ENCODE results near the gene OSCP1.
A peak's percentile ranks its signal among the peaks of the same experiment; 100 is the strongest.

The OSCP1 gene

DNA sequence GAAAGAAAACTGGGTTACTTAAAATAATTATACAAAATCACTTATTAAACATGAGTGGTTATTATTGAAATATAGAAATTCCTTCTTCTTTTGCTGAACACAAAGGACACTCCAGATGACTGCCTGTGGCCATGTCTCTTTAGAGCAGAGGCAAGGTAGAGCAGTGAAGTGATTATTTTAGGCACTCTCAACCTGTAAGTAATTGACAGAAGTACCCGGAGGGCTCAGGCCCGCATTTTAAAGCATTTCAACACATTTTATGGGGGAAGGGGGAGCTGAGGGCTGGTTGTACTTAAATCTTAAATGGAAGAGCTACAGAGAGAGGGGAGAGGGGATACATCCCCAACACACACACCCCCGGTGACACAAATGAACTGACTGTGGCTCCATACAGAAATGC is 10.2 kb downstream of the OSCP1 start:
- TF ChIP-seq, protein P1, sequence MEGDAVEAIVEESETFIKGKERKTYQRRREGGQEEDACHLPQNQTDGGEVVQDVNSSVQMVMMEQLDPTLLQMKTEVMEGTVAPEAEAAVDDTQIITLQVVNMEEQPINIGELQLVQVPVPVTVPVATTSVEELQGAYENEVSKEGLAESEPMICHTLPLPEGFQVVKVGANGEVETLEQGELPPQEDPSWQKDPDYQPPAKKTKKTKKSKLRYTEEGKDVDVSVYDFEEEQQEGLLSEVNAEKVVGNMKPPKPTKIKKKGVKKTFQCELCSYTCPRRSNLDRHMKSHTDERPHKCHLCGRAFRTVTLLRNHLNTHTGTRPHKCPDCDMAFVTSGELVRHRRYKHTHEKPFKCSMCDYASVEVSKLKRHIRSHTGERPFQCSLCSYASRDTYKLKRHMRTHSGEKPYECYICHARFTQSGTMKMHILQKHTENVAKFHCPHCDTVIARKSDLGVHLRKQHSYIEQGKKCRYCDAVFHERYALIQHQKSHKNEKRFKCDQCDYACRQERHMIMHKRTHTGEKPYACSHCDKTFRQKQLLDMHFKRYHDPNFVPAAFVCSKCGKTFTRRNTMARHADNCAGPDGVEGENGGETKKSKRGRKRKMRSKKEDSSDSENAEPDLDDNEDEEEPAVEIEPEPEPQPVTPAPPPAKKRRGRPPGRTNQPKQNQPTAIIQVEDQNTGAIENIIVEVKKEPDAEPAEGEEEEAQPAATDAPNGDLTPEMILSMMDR (IDR thresholded peaks at IDR 0.05; ENCODE audit: unreplicated experiment in 3 of 3) = no peak
- H3K4me3 Mint-ChIP-seq = no peak overlapping the region
- H3K9me3 Mint-ChIP-seq = no peaks in the 10 kb centered on the region
- peak overlapping the region in 1 of 3 experiments; percentile 85 for H3K27ac Mint-ChIP-seq
- H3K27me3 Mint-ChIP-seq (ENCODE audit: low read depth) = no peaks in the 10 kb centered on the region
- peaks cover 17% of the 10 kb centered on the region for H3K36me3 Mint-ChIP-seq (ENCODE audit: low read depth)
- no peaks in the 10 kb centered on the region for H3K4me1 Mint-ChIP-seq

DNA sequence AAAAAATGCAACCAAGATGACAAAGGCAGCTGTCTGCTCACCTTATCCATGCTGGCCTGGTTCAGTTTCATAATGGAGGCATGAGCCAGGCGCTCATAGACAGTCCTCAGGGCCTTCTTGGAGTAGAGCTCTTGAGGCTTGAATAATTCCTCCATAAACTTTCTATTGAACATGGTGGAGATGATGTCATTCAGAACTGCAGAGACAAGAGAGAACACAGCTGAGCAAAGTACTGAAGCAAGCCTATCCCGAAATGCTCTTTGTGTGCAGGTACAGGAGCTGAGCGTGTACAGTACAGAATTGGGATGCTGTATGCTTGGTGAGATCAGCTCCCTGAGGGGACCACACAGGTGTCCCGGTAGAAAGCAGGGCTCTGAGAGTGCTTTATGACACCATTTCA is 11.5 kb downstream of the OSCP1 start:
- Mint-ChIP-seq H3K27ac (no peak overlapping the region), H3K27me3 (ENCODE audit: low read depth) (no peaks in the 10 kb centered on the region), H3K4me3 (no peak overlapping the region), H3K9me3 (no peaks in the 10 kb centered on the region), H3K36me3 (ENCODE audit: low read depth) (peaks cover 17% of the 10 kb centered on the region), H3K4me1 (no peaks in the 10 kb centered on the region)
- TF ChIP-seq, protein P1 (IDR thresholded peaks at IDR 0.05; ENCODE audit: unreplicated experiment in 3 of 3) = no peak

DNA sequence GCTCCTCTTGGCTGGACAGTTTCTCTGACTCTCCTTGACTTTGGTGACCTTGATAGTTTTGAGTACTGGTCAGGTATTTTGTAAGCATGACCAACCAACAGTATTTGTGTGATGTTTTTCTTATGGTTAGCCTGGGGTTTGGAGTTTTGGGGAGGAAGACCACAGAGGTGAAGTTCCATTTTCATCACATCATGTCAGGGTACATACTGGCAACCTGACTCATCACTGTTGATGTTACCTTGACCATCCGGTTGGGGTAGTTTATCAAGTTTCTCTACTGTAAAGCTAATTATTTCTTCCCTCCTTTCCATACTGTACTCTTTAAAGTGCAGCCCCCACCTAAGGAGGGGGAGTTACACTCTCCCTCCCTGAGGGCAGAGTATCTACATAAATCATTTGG is 13.4 kb downstream of the OSCP1 start:
- Mint-ChIP-seq H3K36me3 (ENCODE audit: low read depth) (peaks cover 24% of the 10 kb centered on the region), H3K9me3 (no peaks in the 10 kb centered on the region), H3K27me3 (ENCODE audit: low read depth) (no peaks in the 10 kb centered on the region), H3K27ac (no peak overlapping the region), H3K4me1 (peaks cover 6% of the 10 kb centered on the region), H3K4me3 (no peak overlapping the region)
- TF ChIP-seq, protein P1 (IDR thresholded peaks at IDR 0.05; ENCODE audit: unreplicated experiment in 3 of 3) = no peak

DNA sequence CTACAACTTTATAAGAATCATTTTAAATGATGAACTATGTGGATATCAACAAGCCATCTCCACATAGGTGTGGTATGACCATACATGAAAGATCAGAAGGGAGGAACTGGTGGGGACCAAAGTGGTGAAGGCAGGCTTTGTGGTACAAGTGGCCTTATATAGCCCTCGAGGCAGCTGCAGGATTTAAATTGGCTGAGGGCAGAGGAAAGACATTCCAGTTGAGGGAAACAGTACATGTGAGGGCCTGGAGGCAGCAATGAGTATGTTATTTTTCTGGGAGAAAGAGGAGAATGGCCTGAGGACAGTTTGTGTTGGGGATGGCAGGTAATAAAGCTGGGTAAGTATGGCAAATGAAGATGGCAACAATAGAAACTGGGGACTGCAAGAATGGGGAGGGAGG is 17.1 kb downstream of the OSCP1 start:
- Mint-ChIP-seq H3K4me3 (no peak overlapping the region), H3K27ac (peak overlapping the region; percentile 25 to 47 (median 28)), H3K4me1 (peaks cover 6% of the 10 kb centered on the region), H3K9me3 (no peaks in the 10 kb centered on the region), H3K27me3 (ENCODE audit: low read depth) (no peaks in the 10 kb centered on the region), H3K36me3 (ENCODE audit: low read depth) (peaks cover 34% of the 10 kb centered on the region)
- TF ChIP-seq, protein P1 (IDR thresholded peaks at IDR 0.05; ENCODE audit: unreplicated experiment in 3 of 3) = no peak

DNA sequence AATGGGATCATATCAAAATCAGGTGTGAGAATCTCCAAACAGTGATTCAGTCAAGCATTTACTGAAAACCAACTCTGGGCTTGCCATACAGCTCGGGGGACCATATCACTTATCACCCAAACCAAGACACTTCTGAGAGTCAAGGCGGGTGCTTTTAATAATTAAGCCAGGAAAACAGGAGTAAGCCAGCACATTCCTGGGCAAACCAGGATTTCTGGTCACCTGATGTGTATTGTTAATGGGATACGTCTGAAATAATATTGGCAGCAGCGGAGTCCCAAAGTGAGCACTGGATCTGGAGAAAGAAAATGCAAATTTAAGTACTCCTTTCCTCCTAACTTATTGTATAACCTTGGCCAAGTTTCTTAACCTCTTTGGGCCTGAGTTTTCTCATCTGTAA is 17.6 kb downstream of the OSCP1 start:
- Mint-ChIP-seq H3K4me3 (no peak overlapping the region), H3K36me3 (ENCODE audit: low read depth) (peaks cover 34% of the 10 kb centered on the region), H3K9me3 (no peaks in the 10 kb centered on the region), H3K27ac (peak overlapping the region; percentile 25 to 47 (median 28)), H3K27me3 (ENCODE audit: low read depth) (no peaks in the 10 kb centered on the region), H3K4me1 (peaks cover 6% of the 10 kb centered on the region)
- TF ChIP-seq, protein P1 (IDR thresholded peaks at IDR 0.05; ENCODE audit: unreplicated experiment in 3 of 3) = no peak

DNA sequence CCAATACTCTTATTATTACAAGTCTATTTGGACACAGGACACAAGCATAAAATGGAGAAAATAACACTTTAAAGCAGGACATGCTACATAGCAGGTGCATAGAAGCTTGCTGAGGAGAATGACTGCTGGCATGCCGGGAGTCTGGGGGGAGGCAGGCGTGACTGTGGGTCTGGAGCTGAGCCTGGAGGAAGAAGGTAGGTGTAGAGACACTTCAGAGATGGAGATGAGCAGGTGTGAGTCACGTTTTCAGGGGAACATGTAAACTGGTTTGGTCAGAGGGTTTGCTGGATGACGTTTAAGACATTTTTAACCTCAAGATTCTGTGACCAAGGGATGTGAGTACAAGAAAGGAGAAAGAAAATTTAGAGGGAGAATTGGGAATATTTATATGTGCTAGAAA is 24.5 kb downstream of the OSCP1 start:
- Mint-ChIP-seq H3K4me3 (no peak overlapping the region), H3K36me3 (ENCODE audit: low read depth) (peaks cover 21% of the 10 kb centered on the region), H3K27me3 (ENCODE audit: low read depth) (no peaks in the 10 kb centered on the region), H3K4me1 (peaks cover 2% of the 10 kb centered on the region), H3K9me3 (no peaks in the 10 kb centered on the region), H3K27ac (no peak overlapping the region)
- TF ChIP-seq, protein P1 (IDR thresholded peaks at IDR 0.05; ENCODE audit: unreplicated experiment in 3 of 3) = no peak

Data from nephron (organoid).